Activated naive CD4-positive, alpha-beta T cell treated with anti-CD3 and anti-CD28 coated beads, Interleukin-2, amount 10 ng/mL, durations not matched to agents 5 hours and 36 hours (primary cell): ENCODE data around the gene SFTPD. TPM values are rescaled to one million over a fixed set of nuclear protein-coding genes. Genes with fewer than 3 reads are reported as not detected.

ENCODE experiments used
- total RNA-seq, 2 experiments: library from RNA; stranded (reverse); gene quantifications; one replicate each; pipeline ENCODE4 v1.2.3, GENCODE V29; 2021

The SFTPD gene
- not detected for total RNA-seq

GRCh38 chr10:79948976-79949722 lies at the start of gene SFTPD:
TSS of gene SFTPD (minus strand) at chr10:79949105. CDS start at chr10:79946659, 2,446 bp downstream.

Other genes starting within 250 kb of the SFTPD start
- 1 to 10 TPM; 1.6 to 2.0 TPM for gene NUTM2B, start 245.9 kb downstream of the SFTPD start, total RNA-seq
- under 1 TPM; 0.12 to 0.20 TPM for gene NUTM2E, start 122.4 kb downstream of the SFTPD start, total RNA-seq
- gene TMEM254, start 129.6 kb upstream of the SFTPD start, total RNA-seq: 10 to 100 TPM; 16.2 to 18.7 TPM
- gene PLAC9, start 183.6 kb upstream of the SFTPD start, total RNA-seq: not detected